Activated CD4-positive, alpha-beta T cell treated with anti-CD3 and anti-CD28 coated beads for 1 hour (primary cell): ENCODE data around the gene CTU2.

Experiments used
- DNase-seq: peaks from one replicate; pipeline ENCODE4 v3.0.0-alpha.2; 2020

CTU2 gene

GRCh38 chr16:88764080-88764479, 57.8 kb downstream of the CTU2 start:
- no peak for DNase-seq

- DNase-seq, result no peak
Observed at GRCh38 chr16:88764913-88765349, 58.6 kb downstream of the CTU2 start.
